ENCODE results near the gene RMRP. TPM values are rescaled to one million over a fixed set of nuclear protein-coding genes. Genes with fewer than 3 reads are reported as not detected.

Gene RMRP
- total and polyA plus RNA-seq, 7 donors = 26.8 to 10,280 (median 4,774) TPM; not detected in 2

DNA sequence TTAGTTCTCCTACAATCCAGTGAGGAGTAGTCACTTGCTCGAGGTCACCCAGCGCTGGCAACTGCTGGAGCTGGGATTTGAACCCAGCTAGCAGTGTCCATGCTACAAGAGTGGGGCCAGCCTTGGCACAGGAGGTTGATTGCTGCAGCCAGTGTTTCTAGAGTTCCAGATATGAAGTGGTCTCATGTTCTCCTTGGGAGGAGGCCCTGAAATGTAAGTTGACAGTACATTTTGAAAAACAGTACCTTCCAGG lies 1.1 kb upstream of the RMRP start:
- TF ChIP-seq, protein P1, sequence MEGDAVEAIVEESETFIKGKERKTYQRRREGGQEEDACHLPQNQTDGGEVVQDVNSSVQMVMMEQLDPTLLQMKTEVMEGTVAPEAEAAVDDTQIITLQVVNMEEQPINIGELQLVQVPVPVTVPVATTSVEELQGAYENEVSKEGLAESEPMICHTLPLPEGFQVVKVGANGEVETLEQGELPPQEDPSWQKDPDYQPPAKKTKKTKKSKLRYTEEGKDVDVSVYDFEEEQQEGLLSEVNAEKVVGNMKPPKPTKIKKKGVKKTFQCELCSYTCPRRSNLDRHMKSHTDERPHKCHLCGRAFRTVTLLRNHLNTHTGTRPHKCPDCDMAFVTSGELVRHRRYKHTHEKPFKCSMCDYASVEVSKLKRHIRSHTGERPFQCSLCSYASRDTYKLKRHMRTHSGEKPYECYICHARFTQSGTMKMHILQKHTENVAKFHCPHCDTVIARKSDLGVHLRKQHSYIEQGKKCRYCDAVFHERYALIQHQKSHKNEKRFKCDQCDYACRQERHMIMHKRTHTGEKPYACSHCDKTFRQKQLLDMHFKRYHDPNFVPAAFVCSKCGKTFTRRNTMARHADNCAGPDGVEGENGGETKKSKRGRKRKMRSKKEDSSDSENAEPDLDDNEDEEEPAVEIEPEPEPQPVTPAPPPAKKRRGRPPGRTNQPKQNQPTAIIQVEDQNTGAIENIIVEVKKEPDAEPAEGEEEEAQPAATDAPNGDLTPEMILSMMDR (IDR thresholded peaks at IDR 0.05) = no peak
- WGBS, 3 donors = 0 to 5% (median 1%) methylated on average over 2 of the region's 2 CpGs
- ATAC-seq (peak; percentile 20 to 44 (median 32)), DNase-seq (peak; percentile 59 to 76)
- Histone ChIP-seq H3K27ac (peak overlapping the region; percentile 100), H3K27me3 (ENCODE audit: insufficient read depth in 3 of 3, low read length in 2 of 3) (no peaks in the 10 kb centered on the region), H3K4me1 (peaks cover 26% of the 10 kb centered on the region), H3K9me3 (no peaks in the 10 kb centered on the region), H3K36me3 (ENCODE audit: insufficient read depth in 1 of 2, low read depth in 1 of 2) (peaks cover 0 to 18% of the 10 kb centered on the region in 2 donors), H3K4me3 (peak overlapping the region; percentile 89)
- intact Hi-C loops (cut with DNase I) = loop anchor here (2.0 kb wide), 1 partner anchor 72 kb away; no protein-coding TSS in a partner anchor

GRCh38 chr9:35658137-35658967 lies 533 bp upstream of the RMRP start, which contains the start of gene CCDC107:
Gene CCDC107, plus strand, starts transcription at chr9:35658292. Its CDS starts 88 bp downstream, at chr9:35658380.
- peak; percentile 79 to 83 (median 81) for ATAC-seq
- Histone ChIP-seq H3K4me3 (peak within 1 kb of the TSS; percentile 89), H3K36me3 (ENCODE audit: insufficient read depth in 1 of 2, low read depth in 1 of 2) (peaks cover 0 to 18% of the 10 kb centered on the region in 2 donors), H3K9me3 (no peaks in the 10 kb centered on the region), H3K27me3 (ENCODE audit: insufficient read depth in 3 of 3, low read length in 2 of 3) (no peaks in the 10 kb centered on the region), H3K4me1 (peaks cover 26% of the 10 kb centered on the region), H3K27ac (peak within 1 kb of the TSS; percentile 100)
- WGBS, 3 donors = 0 to 1% (median 1%) methylated on average over 63 to 67 of the region's 67 CpGs
- TF ChIP-seq, protein P1 (IDR thresholded peaks at IDR 0.05) = peak; percentile 68
- intact Hi-C loops (cut with DNase I) = loop anchor here (2.0 kb wide), 1 partner anchor 72 kb away; no protein-coding TSS in a partner anchor
- DNase-seq = peak; percentile 87 to 93

DNA sequence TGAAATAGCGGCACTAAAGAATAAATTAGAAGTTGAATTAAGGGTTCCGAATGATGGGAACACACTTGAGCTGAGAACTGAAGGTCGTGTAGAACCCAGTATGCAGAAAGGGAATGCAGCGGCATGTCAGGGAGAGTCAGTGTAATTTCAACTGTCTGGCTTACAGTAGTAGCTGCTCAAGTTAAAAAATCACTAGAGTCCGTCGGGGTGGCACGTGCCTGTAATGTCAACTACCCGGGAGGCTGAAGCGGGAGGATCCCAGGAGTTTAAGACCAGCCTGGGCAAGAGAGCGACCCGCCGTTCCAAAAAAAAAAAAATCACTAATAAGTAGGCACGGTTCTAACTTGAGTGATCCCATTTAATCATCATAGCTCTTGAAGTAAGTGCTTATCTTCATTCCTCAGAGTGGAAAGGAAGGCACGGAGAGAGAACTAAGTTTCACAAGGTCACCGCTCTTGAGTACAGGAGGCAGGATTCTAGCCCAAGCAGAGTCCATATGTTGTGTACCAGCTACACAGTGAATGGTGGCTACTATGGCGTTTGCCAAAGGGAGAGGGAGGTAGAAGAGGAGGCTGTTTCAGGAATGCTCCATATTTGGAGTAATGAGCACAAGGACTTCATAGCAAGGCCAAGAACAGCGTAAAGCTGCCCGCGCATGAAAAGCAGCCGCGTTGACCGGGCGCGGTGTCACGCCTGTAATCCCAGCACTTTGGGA lies 831 bp downstream of the RMRP start:
- intact Hi-C loops (cut with DNase I) = loop anchor here in 1 of 2 donors (2.0 kb wide), 1 partner anchor 48 kb away; no protein-coding TSS in a partner anchor
- H3K36me3 ChIP-seq (ENCODE audit: insufficient read depth in 1 of 2, low read depth in 1 of 2) = peaks cover 0 to 18% of the 10 kb centered on the region in 2 donors
- TF ChIP-seq, protein P1 (IDR thresholded peaks at IDR 0.05) = no peak
- peaks cover 26% of the 10 kb centered on the region for H3K4me1 ChIP-seq
- peak; percentile 27 to 44 (median 32) for ATAC-seq
- no peaks in the 10 kb centered on the region for H3K9me3 ChIP-seq
- H3K27ac ChIP-seq = peak overlapping the region; percentile 100
- no peaks in the 10 kb centered on the region for H3K27me3 ChIP-seq (ENCODE audit: insufficient read depth in 3 of 3, low read length in 2 of 3)
- no peak for DNase-seq
- peak overlapping the region; percentile 89 for H3K4me3 ChIP-seq
- 20 to 27% (median 21%) methylated on average over 25 of the region's 25 CpGs for WGBS, 3 donors

DNA sequence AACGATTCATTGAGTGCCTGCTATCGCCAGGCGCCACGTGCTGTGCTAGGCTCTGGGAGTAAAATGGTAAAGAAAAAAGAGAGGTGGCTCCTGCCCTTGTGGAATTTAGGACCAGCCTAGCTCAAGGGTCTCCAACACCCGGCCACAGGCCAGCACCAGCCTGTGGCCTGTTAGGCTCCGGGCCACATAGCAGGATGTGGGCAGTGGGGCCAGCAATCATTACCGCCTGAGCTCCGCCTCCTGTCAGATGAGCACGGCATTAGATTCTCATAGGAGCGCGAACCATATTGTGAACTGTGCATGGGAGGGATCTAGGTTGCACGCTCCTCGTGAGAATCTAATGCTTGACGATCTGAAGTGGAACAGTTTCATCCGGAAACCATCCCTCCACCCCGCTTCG lies 1.5 kb downstream of the RMRP start:
- Histone ChIP-seq H3K4me3 (no peak overlapping the region), H3K27ac (peak overlapping the region; percentile 100)

More for the DNA sequence above, 1.5 kb downstream of the RMRP start:
- ATAC-seq (no peak), DNase-seq (no peak)
- H3K9me3 ChIP-seq = no peaks in the 10 kb centered on the region
- WGBS, 3 donors = 76 to 79% (median 76%) methylated on average over 17 of the region's 17 CpGs
- H3K27me3 ChIP-seq (ENCODE audit: insufficient read depth in 3 of 3, low read length in 2 of 3) = no peaks in the 10 kb centered on the region
- intact Hi-C loops (cut with DNase I) = loop anchor here in 1 of 2 donors (2.0 kb wide), 1 partner anchor 48 kb away; no protein-coding TSS in a partner anchor
- peaks cover 25% of the 10 kb centered on the region for H3K4me1 ChIP-seq
- TF ChIP-seq, protein P1 (IDR thresholded peaks at IDR 0.05) = no peak
- peaks cover 0 to 17% of the 10 kb centered on the region in 2 donors for H3K36me3 ChIP-seq (ENCODE audit: insufficient read depth in 1 of 2, low read depth in 1 of 2)
